GM18520 (cell line): ENCODE measurements around the gene CHD8.
"Not testable (repeated sequence)": the region's sequence is repeated elsewhere in the genome, so short reads cannot be mapped to it uniquely, and the experiment has no call there.

Experiments used
- ATAC-seq: cut with Tn5 transposase; IDR thresholded peaks from one replicate; pipeline ENCODE4 v1.9.1; 2021; ENCODE audit not compliant: unreplicated experiment

CHD8 gene

GRCh38 chr14:21455912-21456667 lies at the start of gene CHD8:
Gene CHD8, minus strand, starts transcription at chr14:21456123. Its CDS starts 24,480 bp downstream, at chr14:21431643.
- ATAC-seq = peak; percentile 95

GRCh38 chr14:21505012-21505553 lies 49.2 kb upstream of the CHD8 start:
- peak; percentile 83 for ATAC-seq

GRCh38 chr14:21503376-21503775 lies 47.5 kb upstream of the CHD8 start:
- no peak for ATAC-seq

DNA sequence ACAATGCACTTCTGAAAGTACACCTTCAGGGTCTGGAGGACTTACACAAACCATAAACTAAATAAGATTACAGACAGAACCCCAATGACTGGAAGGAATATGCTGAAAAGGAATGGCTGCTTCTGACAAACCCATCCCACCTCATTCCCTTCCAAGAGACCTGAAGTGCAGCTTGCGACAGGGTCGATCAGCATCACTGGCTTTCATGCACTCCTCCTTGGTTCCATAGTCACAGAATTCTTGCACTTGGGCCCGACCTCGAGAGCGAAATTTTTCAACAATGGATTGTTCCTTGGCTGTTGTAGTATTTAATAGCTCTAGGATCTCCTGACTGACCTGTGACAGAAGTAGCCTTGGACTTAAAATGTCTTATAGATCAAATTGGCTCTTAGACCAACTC lies 45.6 kb upstream of the CHD8 start:
- ATAC-seq = no peak

DNA sequence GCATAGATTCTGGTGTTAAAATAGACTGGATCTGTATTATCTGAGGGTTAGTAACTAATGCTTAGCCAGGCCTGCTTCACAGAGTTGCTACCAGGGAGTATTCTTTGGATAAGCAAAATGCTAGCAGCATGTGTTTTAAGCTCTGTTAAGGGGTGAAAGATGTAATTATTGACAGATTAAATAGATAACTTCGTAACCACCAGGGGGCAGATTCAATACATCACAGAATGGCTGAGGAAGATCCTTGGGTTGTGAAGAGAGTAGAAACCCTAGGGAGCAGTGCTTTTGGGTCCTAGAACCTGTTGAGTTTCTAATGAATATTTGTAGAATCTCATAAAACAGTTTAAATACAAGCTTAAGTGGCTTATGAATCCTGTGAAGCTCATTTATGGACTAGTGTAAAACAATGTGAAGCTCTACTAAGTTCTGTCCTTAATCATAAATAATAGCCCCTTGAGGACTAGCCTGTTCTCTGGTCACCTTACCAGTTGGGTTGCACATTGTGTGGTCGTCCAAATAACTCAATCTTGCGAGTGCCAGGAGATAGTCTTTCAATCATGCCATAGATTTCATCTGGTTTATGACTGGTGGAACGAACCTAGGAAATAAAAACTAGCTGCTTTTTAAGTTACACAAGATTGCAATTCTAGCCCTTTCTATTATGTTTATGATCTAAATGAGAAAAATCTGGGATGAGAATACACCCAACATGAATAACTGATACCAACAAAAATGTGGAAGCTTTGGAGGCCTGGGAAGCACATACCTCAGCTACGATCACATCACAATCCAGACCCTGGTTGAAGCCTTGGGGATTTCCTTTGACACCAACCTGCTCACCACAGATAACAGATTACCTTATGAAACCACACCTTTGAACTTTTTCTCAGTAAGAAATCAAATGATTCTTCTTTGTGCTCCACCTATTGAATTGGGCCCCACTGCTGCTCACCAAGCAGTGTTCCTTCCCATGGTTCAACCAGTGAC lies 42.9 kb upstream of the CHD8 start:
- no peak for ATAC-seq

GRCh38 chr14:21496453-21496852 lies 40.5 kb upstream of the CHD8 start:
- no peak for ATAC-seq

- no peak for ATAC-seq
Observed at GRCh38 chr14:21494902-21495762, 39.2 kb upstream of the CHD8 start.

DNA sequence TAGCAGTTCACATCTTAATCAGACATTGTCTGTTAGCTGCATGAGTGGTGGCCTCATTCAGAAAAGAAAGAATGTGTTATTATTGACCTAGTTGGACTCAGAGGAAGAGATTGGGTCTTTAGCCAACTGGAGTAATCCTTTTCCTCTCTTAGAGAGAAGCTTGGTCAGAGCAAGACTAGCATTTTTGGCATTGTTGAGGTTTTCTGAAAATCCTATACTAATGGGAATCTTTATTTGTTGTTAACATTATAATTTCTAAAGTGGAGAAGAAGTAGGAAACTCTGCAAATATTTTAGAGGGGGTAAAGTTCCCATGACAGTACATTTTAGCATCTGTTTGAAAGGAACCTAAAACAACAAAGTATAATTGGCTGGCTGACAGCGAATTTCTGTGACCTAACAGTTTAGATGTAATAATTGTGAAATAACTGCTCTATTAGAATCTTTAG lies 30.7 kb upstream of the CHD8 start:
- ATAC-seq = no peak

DNA sequence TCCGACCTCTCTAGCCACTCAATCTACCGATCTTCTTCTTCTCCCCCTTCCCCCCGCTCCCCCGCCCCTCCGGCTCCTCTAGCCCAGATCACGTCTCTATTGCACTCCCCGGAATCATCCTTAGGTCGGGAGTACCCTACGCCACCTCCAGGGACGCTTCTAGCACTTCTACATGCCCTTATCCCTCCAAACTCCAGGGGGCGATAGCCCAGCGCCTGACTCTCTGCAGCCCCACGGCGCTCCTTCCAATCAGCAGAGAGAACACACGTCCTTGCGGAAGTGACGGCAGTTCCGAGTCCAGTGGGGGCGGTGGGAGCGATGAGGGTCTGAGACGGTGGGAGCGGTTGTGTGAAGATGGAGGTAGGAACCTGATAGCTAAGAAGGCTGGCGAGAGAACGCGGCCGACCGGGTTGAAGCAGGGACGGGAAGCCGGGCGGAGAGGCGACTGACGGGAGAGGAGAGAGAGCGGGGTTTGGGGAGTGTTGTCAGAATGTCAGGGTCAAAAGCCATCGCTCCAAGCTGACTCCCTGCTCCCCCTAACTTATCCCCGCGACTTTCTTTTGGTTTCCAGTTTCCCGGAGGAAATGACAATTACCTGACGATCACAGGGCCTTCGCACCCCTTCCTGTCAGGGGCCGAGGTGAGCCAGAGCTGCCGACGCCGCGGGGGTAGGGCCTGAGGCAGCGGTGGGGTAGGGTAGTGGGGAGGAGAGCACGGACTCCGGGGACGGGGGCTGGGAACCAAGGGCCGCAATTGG lies 21.2 kb upstream of the CHD8 start, which contains the start of the genes RAB2B and TOX4:
Gene RAB2B (minus strand): TSS at position 35 of the 757 bp plus-strand sequence. CDS start 87 bp downstream, outside the sequence.
Gene TOX4 (plus strand): TSS at position 271 of the 757 bp plus-strand sequence. CDS start 84 bp downstream, at position 355.
- peak; percentile 100 for ATAC-seq

DNA sequence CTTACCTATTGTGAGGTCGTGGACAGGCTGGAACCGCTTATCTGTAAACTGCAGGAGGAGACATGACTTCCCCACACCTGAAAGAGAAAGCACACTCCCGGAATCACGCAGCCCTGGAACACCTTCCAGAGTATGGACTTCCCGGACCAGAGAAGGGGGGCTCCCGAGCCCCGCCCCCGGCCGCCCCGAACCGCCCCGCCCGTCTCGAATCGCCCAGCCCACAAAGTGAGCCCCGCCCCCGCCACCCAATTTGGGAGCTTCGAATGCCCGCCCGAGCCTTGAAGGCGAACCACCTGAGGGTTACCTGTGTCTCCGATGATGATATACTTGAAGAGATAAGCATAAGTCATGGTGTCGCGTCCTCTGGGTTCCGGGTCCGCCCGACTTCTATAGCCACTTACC lies 20.6 kb upstream of the CHD8 start:
- ATAC-seq = peak; percentile 3

DNA sequence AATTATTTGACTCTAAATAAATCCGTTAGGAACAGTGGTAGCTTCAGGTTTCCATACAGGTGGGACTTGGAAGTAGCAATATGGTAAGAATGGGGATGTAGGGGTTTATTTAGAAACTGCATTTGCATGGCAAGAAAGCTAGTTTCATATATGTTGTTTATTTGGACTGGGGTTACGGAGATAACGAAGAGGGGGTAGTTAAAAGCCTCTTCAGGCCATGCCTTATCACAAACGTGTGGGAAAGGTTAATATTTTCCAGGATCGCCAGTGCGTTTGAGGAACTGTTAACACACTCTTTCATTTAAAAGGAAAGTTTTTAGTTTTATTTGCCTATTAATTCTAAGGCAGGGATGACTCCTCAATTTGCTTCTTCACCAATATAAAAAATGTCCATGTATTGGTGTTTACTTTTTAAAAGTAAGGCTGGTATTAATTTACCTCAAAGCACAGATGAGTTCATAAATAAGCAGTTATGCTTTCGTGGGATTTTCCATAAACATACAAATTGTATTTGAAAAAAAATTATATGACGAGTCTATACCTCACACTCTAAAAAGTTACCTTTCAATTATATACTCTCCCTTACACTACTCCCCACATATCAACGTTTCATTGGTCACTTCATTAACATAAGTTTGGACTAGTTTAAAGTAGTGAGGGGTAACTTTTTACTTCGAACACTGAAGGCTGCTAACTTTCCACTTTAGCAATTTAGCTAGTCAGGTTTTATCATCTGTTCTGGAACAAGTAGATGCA lies 20.0 kb upstream of the CHD8 start:
- ATAC-seq = no peak

- no peak for ATAC-seq
Observed at GRCh38 chr14:21467616-21468015, 11.7 kb upstream of the CHD8 start.

DNA sequence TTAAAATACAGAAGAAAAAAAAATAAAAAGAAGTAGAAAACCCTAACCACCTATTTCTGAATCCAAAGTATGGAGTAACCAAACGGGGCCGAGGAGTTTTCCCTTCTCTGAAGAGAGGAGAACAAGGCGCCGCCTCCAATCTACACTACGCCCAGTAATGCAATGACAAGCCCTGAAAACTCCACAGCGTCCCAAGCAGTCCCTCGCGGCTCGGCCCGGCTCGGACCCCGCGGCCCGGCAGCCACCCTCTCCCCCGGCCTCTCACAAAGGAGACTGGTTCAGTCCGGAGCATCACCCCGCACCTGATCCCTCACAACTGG lies 371 bp downstream of the CHD8 start:
- ATAC-seq = no peak

GRCh38 chr14:21454843-21455544 lies 929 bp downstream of the CHD8 start:
- no peak for ATAC-seq

DNA sequence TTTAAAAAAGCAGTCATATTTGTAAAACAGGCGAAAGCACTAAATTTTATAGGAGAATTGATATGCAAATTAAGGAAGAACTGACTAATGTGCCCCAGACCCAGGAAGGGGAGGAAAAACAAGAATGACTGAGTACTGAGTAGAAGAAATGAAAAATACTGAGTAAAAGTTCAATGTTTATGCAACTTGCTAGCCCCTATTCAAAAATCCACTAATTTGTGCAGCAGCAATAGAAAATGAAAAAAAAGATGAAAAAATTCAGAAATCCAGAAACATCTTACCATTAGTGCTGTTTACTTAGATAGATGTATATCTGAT lies 6.1 kb downstream of the CHD8 start:
- ATAC-seq = no peak

- ATAC-seq = not testable (repeated sequence)
Observed at GRCh38 chr14:21442657-21443056, 13.3 kb downstream of the CHD8 start.

DNA sequence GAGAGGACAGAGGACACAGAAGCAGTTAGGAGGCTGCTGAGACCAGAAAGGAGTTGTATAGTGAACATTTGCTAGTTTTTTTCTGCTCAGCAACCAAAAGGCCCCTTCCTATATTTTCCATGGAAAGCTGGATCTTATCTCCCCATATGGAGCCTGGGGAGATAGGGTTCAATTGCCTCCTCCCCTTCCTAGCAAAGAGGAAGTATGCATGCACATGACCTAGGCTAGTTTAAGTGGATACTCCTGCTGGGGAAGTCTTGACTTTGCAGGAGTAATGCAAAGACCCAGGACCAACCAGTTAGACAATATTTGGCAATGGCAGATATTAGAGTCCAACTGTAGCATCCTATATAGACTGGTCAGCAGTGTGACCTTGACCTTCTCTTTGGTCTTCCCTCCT lies 15.1 kb downstream of the CHD8 start:
- ATAC-seq = no peak

DNA sequence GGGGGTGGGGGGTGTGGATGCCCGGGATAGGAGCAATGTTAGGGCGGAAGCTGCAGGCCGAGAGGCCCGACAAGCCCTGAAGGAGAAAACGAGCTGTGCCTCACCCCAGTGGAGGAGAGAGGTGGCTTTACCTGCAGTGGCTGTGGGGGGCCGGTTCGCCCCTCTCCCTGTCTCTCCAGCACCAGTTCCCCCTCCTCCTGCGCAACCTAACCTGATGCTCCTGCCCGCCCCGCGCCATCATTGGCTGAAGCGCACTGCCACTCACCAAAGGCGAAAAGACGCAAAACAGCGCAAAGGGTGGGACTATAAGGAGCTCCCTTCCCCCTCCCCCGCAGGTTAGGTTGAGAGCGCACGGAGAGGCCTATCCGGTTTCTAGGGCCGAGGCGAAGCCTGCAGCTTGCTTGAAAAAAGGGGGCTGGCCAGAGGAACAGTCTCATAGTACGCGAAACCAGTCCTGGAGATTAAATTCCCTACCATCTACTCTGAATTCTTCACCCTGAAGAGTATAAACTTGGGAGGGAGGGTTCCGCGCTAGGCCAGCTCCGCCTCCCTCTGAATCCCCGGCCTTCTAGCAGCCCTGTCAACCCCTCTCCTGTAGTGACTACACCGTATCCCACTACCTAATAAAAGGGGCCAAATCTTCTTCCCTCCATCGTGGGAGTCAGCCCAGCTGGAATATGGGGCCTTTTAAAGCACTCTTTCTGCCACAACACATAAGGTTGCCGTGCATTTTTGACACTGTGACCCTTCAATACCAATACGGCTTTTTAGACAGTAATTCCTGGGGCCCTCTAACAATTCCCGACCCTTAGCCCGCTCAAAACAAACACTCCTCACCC lies 18.6 kb downstream of the CHD8 start:
- ATAC-seq = peak; percentile 97
